ENCODE measurements around the gene EYA4.

DNA sequence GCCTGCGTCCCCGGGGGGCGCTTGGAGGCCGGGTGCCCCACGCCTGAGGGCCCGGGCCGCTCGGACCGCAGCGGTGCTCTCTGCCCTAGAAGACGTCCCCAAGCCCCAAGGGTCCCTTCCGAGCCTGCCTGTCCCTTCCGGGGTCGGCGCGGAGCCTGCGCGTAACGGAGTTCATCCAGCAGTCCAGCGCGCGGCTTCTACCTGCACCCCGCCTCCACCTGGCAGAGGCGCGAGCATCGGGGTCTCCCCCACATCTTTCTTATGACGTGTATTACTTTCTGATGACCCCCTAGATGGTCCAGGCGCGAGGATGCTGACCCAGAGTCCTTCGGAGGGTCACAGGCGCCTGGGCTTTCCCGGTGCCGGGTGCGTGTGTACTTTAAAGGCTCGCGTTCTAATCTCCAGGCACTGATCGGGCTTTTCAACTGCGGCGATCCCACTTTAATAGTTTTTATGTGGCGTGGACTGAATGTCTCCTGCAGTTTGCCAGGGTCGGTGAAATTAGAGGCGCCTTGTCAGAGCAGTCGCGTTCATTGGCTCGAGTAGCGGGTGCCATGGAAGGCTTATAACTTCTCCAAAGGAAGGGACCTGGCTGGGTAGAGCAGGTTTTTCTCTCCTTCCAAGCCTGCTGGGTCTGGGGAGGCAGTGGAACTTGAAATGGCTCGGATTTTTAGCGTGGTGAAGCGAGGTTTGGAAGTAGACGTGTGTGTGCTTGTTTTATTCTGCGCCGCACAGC is 912 bp downstream of the EYA4 start:
- no peak for TF ChIP-seq EZH2 (IDR thresholded peaks at IDR 0.05; ENCODE audit: low read length, missing control alignments)
- TF ChIP-seq, protein P1, sequence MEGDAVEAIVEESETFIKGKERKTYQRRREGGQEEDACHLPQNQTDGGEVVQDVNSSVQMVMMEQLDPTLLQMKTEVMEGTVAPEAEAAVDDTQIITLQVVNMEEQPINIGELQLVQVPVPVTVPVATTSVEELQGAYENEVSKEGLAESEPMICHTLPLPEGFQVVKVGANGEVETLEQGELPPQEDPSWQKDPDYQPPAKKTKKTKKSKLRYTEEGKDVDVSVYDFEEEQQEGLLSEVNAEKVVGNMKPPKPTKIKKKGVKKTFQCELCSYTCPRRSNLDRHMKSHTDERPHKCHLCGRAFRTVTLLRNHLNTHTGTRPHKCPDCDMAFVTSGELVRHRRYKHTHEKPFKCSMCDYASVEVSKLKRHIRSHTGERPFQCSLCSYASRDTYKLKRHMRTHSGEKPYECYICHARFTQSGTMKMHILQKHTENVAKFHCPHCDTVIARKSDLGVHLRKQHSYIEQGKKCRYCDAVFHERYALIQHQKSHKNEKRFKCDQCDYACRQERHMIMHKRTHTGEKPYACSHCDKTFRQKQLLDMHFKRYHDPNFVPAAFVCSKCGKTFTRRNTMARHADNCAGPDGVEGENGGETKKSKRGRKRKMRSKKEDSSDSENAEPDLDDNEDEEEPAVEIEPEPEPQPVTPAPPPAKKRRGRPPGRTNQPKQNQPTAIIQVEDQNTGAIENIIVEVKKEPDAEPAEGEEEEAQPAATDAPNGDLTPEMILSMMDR (conservative IDR thresholded peaks at IDR 0.05 in 1 of 2, IDR thresholded peaks at IDR 0.05 in 1 of 2; ENCODE audit: low read depth in 1 of 2, low read length in 2 of 2), result no peak
